Spleen (tissue), 11 donors: Measurements from ENCODE around the gene ATP2B1. TPM values are rescaled to one million over a fixed set of nuclear protein-coding genes. Genes with fewer than 3 reads are reported as not detected.

ENCODE experiments used
- DNase-seq: peaks from one replicate; pipeline ENCODE4 v3.0.0-alpha.2; 2020
- H3K27ac ChIP-seq, 8 donors: fragments of 200-600 bp; sonication (generic) in 7 of 8; 1 replicate in 4 of 8; 2 replicates in 4 of 8; pipeline versions ENCODE4 v1.5.0 to v1.8.0; 2016 to 2021; ENCODE audit warnings: inconsistent platforms in 4 of 8, mild to moderate bottlenecking in 4 of 8, moderate library complexity in 1 of 8
- H3K27me3 ChIP-seq, 7 donors: fragments of 200-600 bp; sonication (generic) in 6 of 7; replicated peaks in 1 of 7; 1 replicate in 4 of 7; 2 replicates in 3 of 7; pipeline versions ENCODE4 v1.5.0 to v1.8.0; 2016 to 2021; ENCODE audit warnings: inconsistent platforms in 3 of 7, mild to moderate bottlenecking in 1 of 7
- H3K36me3 ChIP-seq, 6 donors: fragments of 200-600 bp; sonication (generic) in 5 of 6; 1 replicate in 4 of 6; 2 replicates in 2 of 6; pipeline versions ENCODE4 v1.5.0 to v1.8.0; 2016 to 2021; ENCODE audit warnings: inconsistent platforms in 2 of 6
- H3K4me1 ChIP-seq, 6 donors: fragments of 200-600 bp; sonication (generic) in 5 of 6; 1 replicate in 3 of 6; 2 replicates in 3 of 6; pipeline versions ENCODE4 v1.5.0 to v1.8.0; 2016 to 2021; ENCODE audit warnings: inconsistent platforms in 3 of 6
- H3K4me3 ChIP-seq, 8 donors: fragments of 200-600 bp; sonication (generic) in 7 of 8; 1 replicate in 4 of 8; 2 replicates in 4 of 8; pipeline versions ENCODE4 v1.5.0 to v1.8.0; 2016 to 2021; ENCODE audit warnings: inconsistent platforms in 4 of 8, mild to moderate bottlenecking in 4 of 8, moderate library complexity in 2 of 8
- H3K9me3 ChIP-seq, 8 donors: fragments of 200-600 bp; sonication (generic) in 7 of 8; 1 replicate in 4 of 8; 2 replicates in 4 of 8; pipeline versions ENCODE4 v1.5.0 to v1.8.0; 2016 to 2021; ENCODE audit warnings: inconsistent platforms in 4 of 8
- POLR2A ChIP-seq, 3 donors: fragments of 450-650 bp; IDR thresholded peaks; one replicate each; pipeline ENCODE4 v1.5.1; 2017; ENCODE audit warnings: antibody characterized with exemption in 3 of 3, mild to moderate bottlenecking in 1 of 3
- POLR2AphosphoS5 ChIP-seq, 3 donors: sonication (generic); formaldehyde crosslinking; IDR thresholded peaks; one replicate each; pipeline ENCODE4 v1.5.1; 2017; ENCODE audit warnings: antibody characterized with exemption in 3 of 3
- WGBS, 5 donors: extraction: QIAGEN DNeasy Blood & Tissue Kit in 3 of 5; methylation state at CpG; one replicate each; pipeline versions ENCODE4 v1.1.5 to v1.1.7; 2013 to 2018; 5-methylcytosine and 5-hydroxymethylcytosine counted together
- intact Hi-C: fragments of 100-400 bp; cut with DNase I; formaldehyde crosslinking; loops from one replicate; pipeline ENCODE4 v1.15.0; 2023; ENCODE audit warnings: low total_unique reads
- polyA plus RNA-seq, 3 donors: library from polyadenylated mRNA; stranded (reverse); fragments of 200-250 nt; gene quantifications; one replicate each; pipeline ENCODE4 v1.2.1, GENCODE V29; 2013
- total RNA-seq, 7 donors: library from RNA; depleted of rRNA in 3 of 7; stranded (reverse); fragments of >200 nt in 3 of 7; fragmentation: NEBNext Ultra II Directional in 4 of 7; extraction: Animal tissue kit (Norgen Biotek cat#: 25700) in 4 of 7; gene quantifications; one replicate each; pipeline versions ENCODE4 v1.1.0 to v1.2.1, GENCODE V29; 2016 to 2021
- TF ChIP-seq, protein P1 (sequence below), 11 experiments: fragments of 200-600 bp in 7 of 11; fragments of 450-650 bp in 4 of 11; sonication (generic) in 4 of 11; IDR thresholded peaks in 8 of 11; conservative IDR thresholded peaks in 3 of 11; 1 replicate in 7 of 11; 2 replicates in 4 of 11; pipeline versions ENCODE4 v1.4.0 to v1.8.0; 2016 to 2021; ENCODE audit warnings: antibody characterized with exemption in 11 of 11, inconsistent platforms in 4 of 11, mild to moderate bottlenecking in 1 of 11
- donor health status: healthy with polysubstance abuse.
- donor health status: DM: no; HTN: no; CAD: no; lungs with moderate emphysema.
- donor health status: DM: no; HTN: no; CAD: no.
- donor health status: Bipolar disorder and iron deficiency.
- donor health status: healthy.
- donor health status: DM: no; HTN: no; CAD: no.
- donor health status: DM: yes; HTN: yes; CAD: no.

The ATP2B1 gene
- total and polyA plus RNA-seq, 10 donors: 13.2 to 130 (median 75.6) TPM

DNA sequence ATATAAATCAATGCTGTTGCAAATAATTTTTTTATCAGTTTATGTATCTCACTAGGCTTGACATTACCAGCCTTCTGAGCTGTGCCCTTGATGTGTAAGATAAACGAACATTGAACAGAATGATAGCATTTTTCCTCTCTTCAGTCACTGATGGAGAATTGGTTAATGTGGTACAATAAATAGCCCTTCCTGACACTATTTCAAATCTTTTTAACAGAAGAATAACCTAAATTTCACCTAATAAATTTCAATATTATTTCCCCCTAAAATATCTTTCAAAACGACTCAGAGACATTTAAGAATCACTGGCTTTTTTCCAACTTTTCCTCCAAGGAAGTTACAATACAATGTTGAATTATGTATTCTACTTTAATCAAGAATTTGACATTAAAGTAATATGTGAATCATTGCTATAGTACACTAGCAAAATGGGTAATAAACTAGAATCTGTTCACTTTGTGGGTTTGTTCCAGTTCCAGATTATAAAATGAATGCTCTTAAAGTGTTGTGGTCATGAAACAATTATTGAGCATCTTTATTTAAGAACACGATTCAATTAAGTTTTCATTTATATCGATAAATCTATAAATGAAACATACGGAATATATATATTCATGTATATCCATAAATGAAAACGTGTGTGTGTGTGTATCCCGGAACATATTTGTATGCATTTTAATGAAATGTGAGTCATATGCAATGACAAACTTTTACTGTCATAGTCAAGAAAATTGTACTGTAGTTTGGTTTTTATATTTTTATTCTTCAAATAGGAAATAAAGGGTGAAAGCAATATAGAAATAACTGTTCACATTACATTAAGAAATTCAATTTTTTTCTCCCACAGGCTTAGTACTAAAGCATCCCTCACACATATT, 2.5 kb upstream of the ATP2B1 start:
- peak overlapping the region in 4 of 8 donors; percentile 96 to 100 (median 99) for H3K27ac ChIP-seq
- H3K9me3 ChIP-seq: peaks cover 0 to 22% (median 13%) of the 10 kb centered on the region in 8 donors
- 77 to 82% (median 81%) methylated on average over 7 of the region's 7 CpGs for WGBS, 5 donors
- intact Hi-C loops: no loop called here
- peaks cover 11 to 38% (median 22%) of the 10 kb centered on the region in 6 donors for H3K4me1 ChIP-seq
- DNase-seq: no peak
- H3K36me3 ChIP-seq: no peaks in the 10 kb centered on the region
- H3K27me3 ChIP-seq: no peaks in the 10 kb centered on the region
- TF ChIP-seq POLR2AphosphoS5 (IDR thresholded peaks at IDR 0.05) (no peak), POLR2A (IDR thresholded peaks at IDR 0.05) (no peak)
- peak overlapping the region in 6 of 8 donors; percentile 68 to 91 (median 90) for H3K4me3 ChIP-seq

- Histone ChIP-seq H3K4me1 (peaks cover 20 to 46% (median 31%) of the 10 kb centered on the region in 6 donors), H3K9me3 (peaks cover 0 to 13% (median 10%) of the 10 kb centered on the region in 8 donors), H3K27ac (peak overlapping the region; percentile 93 to 100 (median 99)), H3K4me3 (peak overlapping the region; percentile 68 to 91 (median 88)), H3K27me3 (no peaks in the 10 kb centered on the region), H3K36me3 (no peaks in the 10 kb centered on the region)
- intact Hi-C loops: no loop called here
- TF ChIP-seq, protein P1, sequence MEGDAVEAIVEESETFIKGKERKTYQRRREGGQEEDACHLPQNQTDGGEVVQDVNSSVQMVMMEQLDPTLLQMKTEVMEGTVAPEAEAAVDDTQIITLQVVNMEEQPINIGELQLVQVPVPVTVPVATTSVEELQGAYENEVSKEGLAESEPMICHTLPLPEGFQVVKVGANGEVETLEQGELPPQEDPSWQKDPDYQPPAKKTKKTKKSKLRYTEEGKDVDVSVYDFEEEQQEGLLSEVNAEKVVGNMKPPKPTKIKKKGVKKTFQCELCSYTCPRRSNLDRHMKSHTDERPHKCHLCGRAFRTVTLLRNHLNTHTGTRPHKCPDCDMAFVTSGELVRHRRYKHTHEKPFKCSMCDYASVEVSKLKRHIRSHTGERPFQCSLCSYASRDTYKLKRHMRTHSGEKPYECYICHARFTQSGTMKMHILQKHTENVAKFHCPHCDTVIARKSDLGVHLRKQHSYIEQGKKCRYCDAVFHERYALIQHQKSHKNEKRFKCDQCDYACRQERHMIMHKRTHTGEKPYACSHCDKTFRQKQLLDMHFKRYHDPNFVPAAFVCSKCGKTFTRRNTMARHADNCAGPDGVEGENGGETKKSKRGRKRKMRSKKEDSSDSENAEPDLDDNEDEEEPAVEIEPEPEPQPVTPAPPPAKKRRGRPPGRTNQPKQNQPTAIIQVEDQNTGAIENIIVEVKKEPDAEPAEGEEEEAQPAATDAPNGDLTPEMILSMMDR (IDR thresholded peaks at IDR 0.05 in 8 of 11, conservative IDR thresholded peaks at IDR 0.05 in 3 of 11): no peak
- TF ChIP-seq POLR2AphosphoS5 (IDR thresholded peaks at IDR 0.05): no peak
- no peak for TF ChIP-seq POLR2A (IDR thresholded peaks at IDR 0.05)
- DNase-seq: no peak
- WGBS, 5 donors: 3 to 5% (median 3%) methylated on average over 27 to 45 of the region's 45 CpGs
Measured at GRCh38 chr12:89709995-89710872, 1.6 kb upstream of the ATP2B1 start.

DNA sequence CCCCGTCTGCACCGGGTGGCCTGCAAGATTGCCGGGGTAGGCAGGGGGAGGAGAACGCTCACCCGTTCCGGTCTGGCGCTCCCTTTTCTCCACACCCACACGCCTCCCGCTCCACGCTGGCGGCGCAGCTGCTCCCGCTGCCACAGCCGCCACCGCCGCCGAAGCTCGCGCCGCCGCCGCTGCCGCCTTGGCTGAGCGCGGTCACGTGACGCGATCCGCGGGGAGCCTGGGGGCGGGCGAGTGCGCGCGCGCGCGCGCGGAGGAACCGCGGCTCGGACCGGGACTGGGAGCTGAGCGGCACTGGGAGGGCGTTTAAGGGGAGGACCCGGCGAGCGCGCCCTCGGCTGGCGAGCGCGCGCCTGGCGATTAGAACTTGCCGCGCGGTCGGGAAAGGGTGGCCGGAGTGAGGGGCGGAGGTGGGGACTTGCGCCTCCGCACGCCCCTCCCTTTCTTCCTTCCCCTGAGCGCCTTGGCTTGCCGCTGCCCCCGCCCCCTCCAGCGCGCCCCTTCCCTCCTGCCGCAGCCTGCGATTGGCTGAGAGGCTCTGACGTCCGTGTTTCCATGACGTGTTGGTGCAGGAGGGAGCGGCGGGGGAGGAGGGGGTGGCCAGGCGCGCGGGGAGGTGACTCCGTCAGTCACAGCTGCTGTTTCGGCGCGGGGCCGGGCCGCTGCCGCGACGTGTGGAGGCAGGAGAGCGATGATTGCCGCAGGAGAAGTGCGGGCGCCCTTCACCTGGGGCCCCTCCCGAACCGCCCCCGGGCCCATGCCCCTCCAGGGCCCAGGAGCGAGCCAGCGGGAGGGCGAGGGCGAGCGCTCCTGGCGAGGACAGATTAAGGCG, 738 bp upstream of the ATP2B1 start:
- H3K4me1 ChIP-seq: peaks cover 26 to 55% (median 39%) of the 10 kb centered on the region in 6 donors
- peaks cover 0 to 5% (median 2%) of the 10 kb centered on the region in 8 donors for H3K9me3 ChIP-seq
- TF ChIP-seq POLR2A (IDR thresholded peaks at IDR 0.05): peak; percentile 96 to 99 (median 99)
- TF ChIP-seq, protein P1 (IDR thresholded peaks at IDR 0.05 in 8 of 11, conservative IDR thresholded peaks at IDR 0.05 in 3 of 11): peak in 6 of 11 experiments; percentile 13 to 54 (median 28)
- TF ChIP-seq POLR2AphosphoS5 (IDR thresholded peaks at IDR 0.05): peak; percentile 100
- peak; percentile 99 for DNase-seq
- peak overlapping the region; percentile 93 to 100 (median 99) for H3K27ac ChIP-seq
- peak overlapping the region; percentile 68 to 91 (median 88) for H3K4me3 ChIP-seq
- intact Hi-C loops: no loop called here
- 0% methylated on average over 26 to 103 of the region's 103 CpGs for WGBS, 5 donors
- H3K27me3 ChIP-seq: no peaks in the 10 kb centered on the region
- H3K36me3 ChIP-seq: no peaks in the 10 kb centered on the region
